Bronchial epithelial cell (primary cell): ENCODE measurements around the gene SIL1. TPM values are rescaled to one million over a fixed set of nuclear protein-coding genes. Genes with fewer than 3 reads are reported as not detected.
A peak's percentile ranks its signal among the peaks of the same experiment; 100 is the strongest.
"Not testable (repeated sequence)": the region's sequence is repeated elsewhere in the genome, so short reads cannot be mapped to it uniquely, and the experiment has no call there.

Source experiments
- DNase-seq: peaks from one replicate; pipeline ENCODE4 v3.0.0-alpha.2; 2010; ENCODE audit warnings: low read depth
- FAIRE-seq: peaks from 2 replicates; lab custom pipeline; 2011; peaks lifted over from hg19 to GRCh38; lab: Jason Lieb, UNC
- H3K27me3 ChIP-seq: 2 replicates; pipeline ENCODE4 v1.5.1; 2011; ENCODE audit warnings: low read length; ENCODE audit not compliant: control insufficient read depth, insufficient read depth
- H3K36me3 ChIP-seq: 2 replicates; pipeline ENCODE4 v1.5.1; 2011; ENCODE audit warnings: low read length; ENCODE audit not compliant: control insufficient read depth, insufficient read depth
- H3K4me3 ChIP-seq: 2 replicates; pipeline ENCODE4 v1.5.1; 2011; ENCODE audit warnings: mild to moderate bottlenecking, low read depth, low read length, control low read depth
- CTCF ChIP-seq: IDR thresholded peaks from 2 replicates; pipeline ENCODE4 v1.5.1; 2011; ENCODE audit warnings: mild to moderate bottlenecking, moderate library complexity, low read length, control low read depth, inconsistent platforms; ENCODE audit not compliant: insufficient read depth, severe bottlenecking
- total RNA-seq: library from RNA; depleted of rRNA; stranded (reverse); fragments of >200 nt; gene quantifications from 2 replicates; pipeline ENCODE4 v1.2.1, GENCODE V29; 2014

SIL1 gene
- total RNA-seq, 1 donor from 2014 or later, result 85.3 TPM

DNA sequence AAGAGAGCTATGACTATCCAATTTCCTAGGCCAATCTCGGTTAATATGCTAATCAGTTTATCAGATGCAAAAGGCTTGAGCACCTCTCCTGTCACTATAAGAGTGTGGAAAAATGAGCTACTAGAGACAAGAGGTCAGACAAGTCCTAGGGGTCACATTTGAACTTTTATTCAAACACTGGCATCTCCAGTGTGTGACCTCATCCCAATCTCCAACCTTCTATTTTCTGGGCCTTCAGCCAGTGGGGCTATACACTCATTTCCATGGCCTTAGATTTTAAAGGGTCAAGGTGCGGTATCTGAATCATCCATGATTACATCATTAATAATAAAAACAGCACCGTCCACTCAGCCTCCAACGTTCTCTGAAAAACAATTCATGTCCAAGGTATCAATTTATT is 183.4 kb downstream of the SIL1 start:
- no peaks in the 10 kb centered on the region for H3K36me3 ChIP-seq
- no peak for TF ChIP-seq CTCF
- no peaks in the 10 kb centered on the region for H3K27me3 ChIP-seq
- no peak overlapping the region for H3K4me3 ChIP-seq
- DNase-seq (peak; percentile 90), FAIRE-seq (no peak)

- no peaks in the 10 kb centered on the region for H3K36me3 ChIP-seq
- no peak for FAIRE-seq
- H3K4me3 ChIP-seq, result no peak overlapping the region
- DNase-seq, result no peak
- H3K27me3 ChIP-seq, result no peaks in the 10 kb centered on the region
- TF ChIP-seq CTCF, result no peak
Measured at GRCh38 chr5:139012176-139012575, 186.0 kb downstream of the SIL1 start.

DNA sequence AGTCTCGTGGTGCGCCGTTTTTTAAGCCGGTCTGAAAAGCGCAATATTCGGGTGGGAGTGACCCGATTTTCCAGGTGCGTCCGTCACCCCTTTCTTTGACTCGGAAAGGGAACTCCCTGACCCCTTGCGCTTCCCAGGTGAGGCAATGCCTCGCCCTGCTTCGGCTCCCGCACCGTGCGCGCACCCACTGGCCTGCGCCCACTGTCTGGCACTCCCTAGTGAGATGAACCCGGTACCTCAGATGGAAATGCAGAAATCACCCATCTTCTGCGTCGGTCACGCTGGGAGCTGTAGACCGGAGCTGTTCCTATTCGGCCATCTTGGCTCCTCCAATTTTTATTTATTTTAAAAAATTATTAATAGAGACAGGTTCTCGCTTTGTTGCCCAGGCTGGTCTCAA is 187.0 kb downstream of the SIL1 start:
- FAIRE-seq, H3K36me3 ChIP-seq, DNase-seq, H3K27me3 ChIP-seq: not testable (repeated sequence)
- H3K4me3 ChIP-seq, result peak overlapping the region; percentile 28

- FAIRE-seq, result no peak
- Histone ChIP-seq H3K4me3 (no peak overlapping the region), H3K27me3 (no peaks in the 10 kb centered on the region), H3K36me3 (no peaks in the 10 kb centered on the region)
- TF ChIP-seq CTCF, result no peak
- no peak for DNase-seq
Measured at GRCh38 chr5:139004374-139005307, 193.5 kb downstream of the SIL1 start.

DNA sequence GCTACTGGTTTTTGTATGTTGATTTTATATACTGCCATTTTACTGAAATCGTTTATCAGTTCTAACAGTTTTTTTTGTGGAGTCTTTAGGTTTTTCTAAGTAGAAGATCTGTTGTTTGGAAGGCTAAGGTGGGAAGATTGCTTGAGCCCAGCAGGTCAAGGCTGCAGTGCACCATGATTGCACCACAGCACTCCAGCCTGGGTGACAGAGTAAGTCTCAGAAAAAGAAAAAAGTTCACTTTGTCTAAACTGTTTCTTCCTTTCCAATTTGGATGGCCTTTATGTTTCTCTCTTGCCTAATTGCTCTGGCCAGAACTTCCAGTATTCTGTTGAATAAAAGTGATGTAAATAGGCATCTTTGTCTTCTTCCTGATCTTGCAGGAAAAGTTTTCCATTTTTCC is 198.5 kb downstream of the SIL1 start:
- TF ChIP-seq CTCF, result no peak
- H3K4me3 ChIP-seq, result no peak overlapping the region
- H3K27me3 ChIP-seq, result no peaks in the 10 kb centered on the region
- no peaks in the 10 kb centered on the region for H3K36me3 ChIP-seq
- FAIRE-seq (no peak), DNase-seq (no peak)

GRCh38 chr5:138998521-138998920 is 199.6 kb downstream of the SIL1 start:
- no peaks in the 10 kb centered on the region for H3K27me3 ChIP-seq
- no peak for DNase-seq
- no peak for TF ChIP-seq CTCF
- no peak overlapping the region for H3K4me3 ChIP-seq
- no peaks in the 10 kb centered on the region for H3K36me3 ChIP-seq
- FAIRE-seq, result no peak
